ENCODE results near the gene BAIAP2L2.

BAIAP2L2 gene

DNA sequence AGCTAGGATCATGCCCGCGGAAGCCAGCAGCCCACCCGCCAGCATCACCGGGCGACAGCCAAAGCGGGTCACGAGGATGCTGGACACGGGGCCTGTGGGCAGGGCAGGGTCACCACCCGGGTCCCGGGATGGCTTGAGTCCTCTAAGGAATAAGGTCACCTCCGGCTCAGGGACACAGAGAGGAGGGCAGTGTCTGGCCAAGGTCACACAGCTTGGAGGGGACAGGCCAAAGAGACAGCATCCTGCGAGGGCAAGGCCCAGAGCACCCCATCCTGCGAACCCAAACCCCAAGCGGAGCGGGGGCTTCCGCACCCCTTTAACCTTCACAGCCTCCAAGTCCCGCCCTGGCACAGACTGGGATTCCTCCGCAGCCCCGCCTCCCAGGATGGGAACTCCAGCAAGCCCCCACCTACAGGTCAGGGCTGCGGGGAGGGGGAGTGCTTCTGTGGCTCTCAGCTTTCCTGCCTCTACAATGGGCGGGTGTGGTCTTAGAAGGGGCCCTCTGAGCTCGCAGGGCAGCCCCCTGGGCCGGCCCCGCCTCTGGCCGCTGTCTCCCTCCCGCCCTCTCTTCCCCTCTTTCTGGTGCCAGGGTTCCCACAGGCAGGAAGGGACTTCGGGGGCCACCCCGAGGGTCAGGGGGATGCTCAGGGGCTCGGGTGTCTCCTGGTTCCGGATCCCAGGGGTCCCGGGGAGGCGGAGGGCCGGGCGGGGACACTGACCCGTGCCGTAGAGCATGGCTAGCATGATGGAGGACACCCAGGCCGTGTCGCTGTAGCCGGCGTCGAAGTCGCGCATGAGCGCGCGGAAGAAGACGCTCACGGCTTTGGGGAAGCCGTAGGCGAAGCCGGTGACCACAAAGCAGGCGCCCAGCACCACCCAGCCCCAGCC lies 28.3 kb downstream of the BAIAP2L2 start:
- TF ChIP-seq FOXM1 (IDR thresholded peaks at IDR 0.05; ENCODE audit: borderline replicate concordance, low read depth) = no peak
- TF ChIP-seq EP300 (IDR thresholded peaks at IDR 0.05; ENCODE audit: borderline replicate concordance) = no peak
- TF ChIP-seq, protein P1, sequence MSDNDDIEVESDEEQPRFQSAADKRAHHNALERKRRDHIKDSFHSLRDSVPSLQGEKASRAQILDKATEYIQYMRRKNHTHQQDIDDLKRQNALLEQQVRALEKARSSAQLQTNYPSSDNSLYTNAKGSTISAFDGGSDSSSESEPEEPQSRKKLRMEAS (IDR thresholded peaks at IDR 0.05) = no peak
- no peak for TF ChIP-seq EGR1 (IDR thresholded peaks at IDR 0.05)
- no peak for TF ChIP-seq TCF12 (IDR thresholded peaks at IDR 0.05; ENCODE audit: low read depth)
- TF ChIP-seq YY1 (IDR thresholded peaks at IDR 0.05; ENCODE audit: low read depth) = no peak
- TF ChIP-seq NFIC (IDR thresholded peaks at IDR 0.05) = no peak
- TF ChIP-seq TEAD4 (IDR thresholded peaks at IDR 0.05) = no peak
- TF ChIP-seq CREB1 (IDR thresholded peaks at IDR 0.05; ENCODE audit: low read depth) = no peak
- no peak for TF ChIP-seq TAF1 (IDR thresholded peaks at IDR 0.05; ENCODE audit: low read depth)
- TF ChIP-seq CEBPB (IDR thresholded peaks at IDR 0.05) = no peak
- TF ChIP-seq, protein P2, sequence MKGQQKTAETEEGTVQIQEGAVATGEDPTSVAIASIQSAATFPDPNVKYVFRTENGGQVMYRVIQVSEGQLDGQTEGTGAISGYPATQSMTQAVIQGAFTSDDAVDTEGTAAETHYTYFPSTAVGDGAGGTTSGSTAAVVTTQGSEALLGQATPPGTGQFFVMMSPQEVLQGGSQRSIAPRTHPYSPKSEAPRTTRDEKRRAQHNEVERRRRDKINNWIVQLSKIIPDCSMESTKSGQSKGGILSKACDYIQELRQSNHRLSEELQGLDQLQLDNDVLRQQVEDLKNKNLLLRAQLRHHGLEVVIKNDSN (IDR thresholded peaks at IDR 0.05) = no peak
- TF ChIP-seq ZBTB7A (IDR thresholded peaks at IDR 0.05; ENCODE audit: low read depth) = no peak

DNA sequence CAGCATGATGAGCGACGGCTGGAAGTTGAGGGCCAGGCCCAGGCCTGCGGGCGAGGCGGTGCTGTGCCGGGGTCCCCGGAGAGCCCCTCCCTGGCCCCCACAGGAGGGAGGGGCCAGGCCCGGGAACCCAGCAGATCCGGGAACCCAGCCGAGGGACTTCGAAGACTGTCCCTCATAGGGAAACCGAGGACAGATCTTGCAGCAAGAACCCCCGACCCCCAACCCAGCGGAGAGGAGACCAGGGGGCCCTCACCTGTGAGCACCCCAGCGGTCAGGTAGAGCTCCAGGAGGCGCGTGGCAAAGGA lies 28.9 kb downstream of the BAIAP2L2 start:
- no peak for TF ChIP-seq TCF12 (IDR thresholded peaks at IDR 0.05; ENCODE audit: low read depth)
- TF ChIP-seq EP300 (IDR thresholded peaks at IDR 0.05; ENCODE audit: borderline replicate concordance) = no peak
- TF ChIP-seq EGR1 (IDR thresholded peaks at IDR 0.05) = no peak
- TF ChIP-seq, protein P1 (IDR thresholded peaks at IDR 0.05) = no peak
- TF ChIP-seq CEBPB (IDR thresholded peaks at IDR 0.05) = no peak
- TF ChIP-seq TEAD4 (IDR thresholded peaks at IDR 0.05) = no peak

DNA sequence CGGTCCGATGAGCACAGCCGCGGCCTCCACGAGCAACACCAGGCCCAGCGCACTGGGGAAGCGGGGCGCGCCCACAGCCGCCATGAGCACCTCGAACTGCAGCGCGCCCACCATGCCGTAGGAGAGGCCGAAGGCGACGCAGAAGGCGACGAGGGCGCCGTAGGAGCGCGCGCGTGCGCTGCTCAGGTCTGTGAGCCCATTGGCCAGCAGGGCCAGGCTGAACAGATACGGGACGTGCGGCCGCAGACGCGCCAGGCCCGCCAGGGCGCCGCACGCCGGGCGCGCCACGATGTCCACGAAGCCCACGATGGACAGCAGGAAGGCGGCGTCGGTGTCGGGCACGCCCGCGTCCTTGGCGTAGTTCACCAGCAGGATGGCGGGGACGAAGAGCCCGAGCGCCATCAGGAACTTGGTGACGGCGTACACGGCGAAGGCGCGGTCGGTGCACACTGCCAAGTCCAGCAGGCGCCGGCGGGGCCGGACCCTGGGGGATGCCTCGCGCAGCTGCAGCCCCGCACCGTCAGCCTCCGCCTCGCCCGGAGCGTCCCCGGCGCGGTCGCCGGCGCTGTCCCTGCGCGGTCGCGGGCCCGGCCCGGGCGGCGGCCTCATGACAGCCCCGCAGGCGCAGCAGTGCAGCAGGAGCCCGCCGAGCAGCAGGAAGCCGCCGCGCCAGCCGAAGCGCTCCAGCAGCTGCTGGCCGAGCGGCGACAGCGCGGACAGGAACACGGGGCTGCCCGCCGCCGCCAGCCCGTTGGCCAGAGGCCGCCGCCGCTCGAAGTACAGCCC lies 29.4 kb downstream of the BAIAP2L2 start:
- TF ChIP-seq, protein P2 (IDR thresholded peaks at IDR 0.05) = no peak
- no peak for TF ChIP-seq NFIC (IDR thresholded peaks at IDR 0.05)
- no peak for TF ChIP-seq FOXM1 (IDR thresholded peaks at IDR 0.05; ENCODE audit: borderline replicate concordance, low read depth)
- no peak for TF ChIP-seq TCF12 (IDR thresholded peaks at IDR 0.05; ENCODE audit: low read depth)
- no peak for TF ChIP-seq ZBTB7A (IDR thresholded peaks at IDR 0.05; ENCODE audit: low read depth)
- no peak for TF ChIP-seq CEBPB (IDR thresholded peaks at IDR 0.05)
- no peak for TF ChIP-seq TAF1 (IDR thresholded peaks at IDR 0.05; ENCODE audit: low read depth)
- no peak for TF ChIP-seq EP300 (IDR thresholded peaks at IDR 0.05; ENCODE audit: borderline replicate concordance)
- no peak for TF ChIP-seq YY1 (IDR thresholded peaks at IDR 0.05; ENCODE audit: low read depth)
- no peak for TF ChIP-seq CREB1 (IDR thresholded peaks at IDR 0.05; ENCODE audit: low read depth)
- TF ChIP-seq, protein P1 (IDR thresholded peaks at IDR 0.05) = no peak
- no peak for TF ChIP-seq TEAD4 (IDR thresholded peaks at IDR 0.05)
- TF ChIP-seq, protein P3, sequence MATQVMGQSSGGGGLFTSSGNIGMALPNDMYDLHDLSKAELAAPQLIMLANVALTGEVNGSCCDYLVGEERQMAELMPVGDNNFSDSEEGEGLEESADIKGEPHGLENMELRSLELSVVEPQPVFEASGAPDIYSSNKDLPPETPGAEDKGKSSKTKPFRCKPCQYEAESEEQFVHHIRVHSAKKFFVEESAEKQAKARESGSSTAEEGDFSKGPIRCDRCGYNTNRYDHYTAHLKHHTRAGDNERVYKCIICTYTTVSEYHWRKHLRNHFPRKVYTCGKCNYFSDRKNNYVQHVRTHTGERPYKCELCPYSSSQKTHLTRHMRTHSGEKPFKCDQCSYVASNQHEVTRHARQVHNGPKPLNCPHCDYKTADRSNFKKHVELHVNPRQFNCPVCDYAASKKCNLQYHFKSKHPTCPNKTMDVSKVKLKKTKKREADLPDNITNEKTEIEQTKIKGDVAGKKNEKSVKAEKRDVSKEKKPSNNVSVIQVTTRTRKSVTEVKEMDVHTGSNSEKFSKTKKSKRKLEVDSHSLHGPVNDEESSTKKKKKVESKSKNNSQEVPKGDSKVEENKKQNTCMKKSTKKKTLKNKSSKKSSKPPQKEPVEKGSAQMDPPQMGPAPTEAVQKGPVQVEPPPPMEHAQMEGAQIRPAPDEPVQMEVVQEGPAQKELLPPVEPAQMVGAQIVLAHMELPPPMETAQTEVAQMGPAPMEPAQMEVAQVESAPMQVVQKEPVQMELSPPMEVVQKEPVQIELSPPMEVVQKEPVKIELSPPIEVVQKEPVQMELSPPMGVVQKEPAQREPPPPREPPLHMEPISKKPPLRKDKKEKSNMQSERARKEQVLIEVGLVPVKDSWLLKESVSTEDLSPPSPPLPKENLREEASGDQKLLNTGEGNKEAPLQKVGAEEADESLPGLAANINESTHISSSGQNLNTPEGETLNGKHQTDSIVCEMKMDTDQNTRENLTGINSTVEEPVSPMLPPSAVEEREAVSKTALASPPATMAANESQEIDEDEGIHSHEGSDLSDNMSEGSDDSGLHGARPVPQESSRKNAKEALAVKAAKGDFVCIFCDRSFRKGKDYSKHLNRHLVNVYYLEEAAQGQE (IDR thresholded peaks at IDR 0.05; ENCODE audit: low read depth) = no peak
- TF ChIP-seq EGR1 (IDR thresholded peaks at IDR 0.05) = no peak

DNA sequence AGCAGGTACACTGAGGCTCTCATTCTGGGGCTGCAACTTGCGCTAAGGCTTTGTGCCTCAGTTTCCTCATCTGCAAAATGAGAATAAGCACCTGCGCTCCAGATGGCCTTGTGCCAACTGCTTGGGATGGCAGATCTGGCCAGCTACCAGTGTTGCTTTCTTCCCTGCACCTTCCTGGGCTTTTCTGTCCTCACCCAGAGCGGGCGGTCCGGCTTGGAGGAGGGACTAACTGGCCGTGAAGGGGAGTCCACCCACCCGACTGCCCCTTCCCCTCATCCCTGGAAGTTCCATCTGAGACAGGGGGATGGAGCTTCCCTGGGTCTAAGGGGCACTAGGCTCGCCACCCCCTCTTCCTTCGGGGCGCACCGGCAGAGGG lies 30.0 kb downstream of the BAIAP2L2 start:
- TF ChIP-seq, protein P1 (IDR thresholded peaks at IDR 0.05) = no peak
- TF ChIP-seq FOXM1 (IDR thresholded peaks at IDR 0.05; ENCODE audit: borderline replicate concordance, low read depth) (no peak), TCF12 (IDR thresholded peaks at IDR 0.05; ENCODE audit: low read depth) (no peak), CEBPB (IDR thresholded peaks at IDR 0.05) (no peak), ZBTB7A (IDR thresholded peaks at IDR 0.05; ENCODE audit: low read depth) (no peak), YY1 (IDR thresholded peaks at IDR 0.05; ENCODE audit: low read depth) (no peak), CREB1 (IDR thresholded peaks at IDR 0.05; ENCODE audit: low read depth) (no peak), NFIC (IDR thresholded peaks at IDR 0.05) (no peak), TAF1 (IDR thresholded peaks at IDR 0.05; ENCODE audit: low read depth) (no peak), EGR1 (IDR thresholded peaks at IDR 0.05) (no peak), TEAD4 (IDR thresholded peaks at IDR 0.05) (no peak), RAD21 (IDR thresholded peaks at IDR 0.05; ENCODE audit: low read depth) (no peak), EP300 (IDR thresholded peaks at IDR 0.05; ENCODE audit: borderline replicate concordance) (no peak)
- TF ChIP-seq, protein P3 (IDR thresholded peaks at IDR 0.05; ENCODE audit: low read depth) = no peak
- TF ChIP-seq, protein P2 (IDR thresholded peaks at IDR 0.05) = no peak

Data from Ishikawa (cell line).